ENCODE results near the gene RAB27B.

GRCh38 chr18:54852780-54853675, 24.8 kb downstream of the RAB27B start:
- TF ChIP-seq ZBTB26 (tag by site-specific recombination; optimal IDR thresholded peaks at IDR 0.05) (no peak), BCL6B (tag by site-specific recombination; IDR thresholded peaks at IDR 0.05) (no peak), ZBTB44 (tag by site-specific recombination; IDR thresholded peaks at IDR 0.05) (no peak), YY1 (tag by site-specific recombination; IDR thresholded peaks at IDR 0.05) (no peak), ZNF785 (tag by site-specific recombination; IDR thresholded peaks at IDR 0.05) (no peak), KLF10 (tag by site-specific recombination; IDR thresholded peaks at IDR 0.05) (no peak), CTCF (tag by site-specific recombination; IDR thresholded peaks at IDR 0.05) (no peak), ZNF501 (tag by site-specific recombination; IDR thresholded peaks at IDR 0.05) (no peak), ZNF302 (tag by site-specific recombination; IDR thresholded peaks at IDR 0.05; ENCODE audit: low read depth) (no peak), ZNF148 (tag by site-specific recombination; IDR thresholded peaks at IDR 0.05; ENCODE audit: borderline replicate concordance) (no peak), BCL11A (tag by site-specific recombination; IDR thresholded peaks at IDR 0.05; ENCODE audit: low read depth) (no peak), ZNF514 (tag by site-specific recombination; IDR thresholded peaks at IDR 0.05) (no peak)

Measured in HEK293 (cell line).